Activated CD4-positive, alpha-beta T cell treated with anti-CD3 and anti-CD28 coated beads for 36 hours (primary cell): ENCODE data around the gene C11orf21. TPM values are rescaled to one million over a fixed set of nuclear protein-coding genes. Genes with fewer than 3 reads are reported as not detected.

Source experiments
- ATAC-seq: fragments of 200-7000 bp; cut with Tn5 transposase; one replicate; pipeline ENCODE4 v1.10.0; 2021; ENCODE audit warnings: mild to moderate bottlenecking, moderate library complexity
- CTCF ChIA-PET: fragments of 350-600 bp; sonication (Branson Sonifier 250); formaldehyde crosslinking; loops from one replicate; lab custom pipeline; 2021; ENCODE audit warnings: antibody characterized with exemption; lab: Charles Lee
- POLR2A ChIA-PET: fragments of 350-600 bp; sonication (Branson Sonifier 250); formaldehyde crosslinking; loops from one replicate; lab custom pipeline; 2021; ENCODE audit warnings: antibody characterized with exemption, inconsistent platforms; lab: Charles Lee
- DNase-seq: peaks from one replicate; pipeline ENCODE4 v3.0.0-alpha.2; 2020
- H3K27ac Mint-ChIP-seq: one replicate; pipeline ENCODE4 v1.8.0; 2021; ENCODE audit warnings: mixed read lengths
- H3K27me3 Mint-ChIP-seq: one replicate; pipeline ENCODE4 v1.8.0; 2021; ENCODE audit warnings: mixed read lengths
- H3K36me3 Mint-ChIP-seq: one replicate; pipeline ENCODE4 v1.8.0; 2021; ENCODE audit warnings: low read depth, mixed read lengths
- H3K4me1 Mint-ChIP-seq: one replicate; pipeline ENCODE4 v1.8.0; 2021; ENCODE audit warnings: mixed read lengths
- H3K4me3 Mint-ChIP-seq: one replicate; pipeline ENCODE4 v1.8.0; 2021; ENCODE audit warnings: mild to moderate bottlenecking, moderate library complexity, mixed read lengths
- H3K9me3 Mint-ChIP-seq: one replicate; pipeline ENCODE4 v1.8.0; 2021; ENCODE audit warnings: low read depth, mixed read lengths
- intact Hi-C, 2 experiments: fragments of 100-400 bp; cut with DNase I in 1 of 2; cut with micrococcal nuclease in 1 of 2; formaldehyde crosslinking; loops; one replicate each; pipeline versions ENCODE4 v1.14.2 to v1.15.1; 2022 to 2024; cut with DNase I, micrococcal nuclease
- total RNA-seq, 2 experiments: library from RNA; stranded (reverse); gene quantifications; one replicate each; pipeline ENCODE4 v1.2.3, GENCODE V29; 2021

The C11orf21 gene
- total RNA-seq, 2 experiments from 2014 or later, result 6.7 to 8.3 TPM

GRCh38 chr11:2267851-2268728 is 33.6 kb downstream of the C11orf21 start:
- no peak for DNase-seq
- ATAC-seq, result no peak
- no peaks in the 10 kb centered on the region for H3K9me3 Mint-ChIP-seq
- CTCF ChIA-PET, result interaction anchor here (0.7 to 1.0 kb wide), 2 partner anchors 20 to 37 kb away, joined by 3 to 6 read pairs; no protein-coding TSS in a partner anchor
- H3K27me3 Mint-ChIP-seq, result peaks cover 26% of the 10 kb centered on the region
- H3K4me3 Mint-ChIP-seq, result peak overlapping the region; percentile 27
- intact Hi-C loops, result loop anchor here in 1 of 2 experiments (2.0 to 5.0 kb wide), 3 partner anchors 125 to 723 kb away; partner anchors contain the start of gene LSP1
- H3K27ac Mint-ChIP-seq, result no peak overlapping the region
- POLR2A ChIA-PET, result no interaction called here
- H3K4me1 Mint-ChIP-seq, result peaks cover 22% of the 10 kb centered on the region
- H3K36me3 Mint-ChIP-seq, result no peaks in the 10 kb centered on the region

- intact Hi-C loops, result loop anchor here in 1 of 2 experiments (5.0 kb wide), 1 partner anchor 415 kb away; the partner anchor contains the start of gene LSP1
- Mint-ChIP-seq H3K27me3 (peaks cover 19% of the 10 kb centered on the region), H3K4me1 (peaks cover 22% of the 10 kb centered on the region), H3K4me3 (no peak overlapping the region), H3K36me3 (no peaks in the 10 kb centered on the region), H3K27ac (no peak overlapping the region), H3K9me3 (no peaks in the 10 kb centered on the region)
- CTCF ChIA-PET, result interaction anchor here (0.7 kb wide), 1 partner anchor 21 kb away, joined by 3 read pairs; no protein-coding TSS in a partner anchor
- POLR2A ChIA-PET, result no interaction called here
- ATAC-seq (no peak), DNase-seq (no peak)
Observed at GRCh38 chr11:2267306-2267850, 34.3 kb downstream of the C11orf21 start.

- Mint-ChIP-seq H3K27ac (no peak overlapping the region), H3K4me3 (no peak overlapping the region), H3K9me3 (no peaks in the 10 kb centered on the region), H3K36me3 (no peaks in the 10 kb centered on the region), H3K4me1 (peaks cover 22% of the 10 kb centered on the region), H3K27me3 (peaks cover 16% of the 10 kb centered on the region)
- no peak for DNase-seq
- ChIA-PET CTCF (no interaction called here), POLR2A (no interaction called here)
- intact Hi-C loops, result loop anchor here in 1 of 2 experiments (5.0 kb wide), 1 partner anchor 414 kb away; the partner anchor contains the start of gene LSP1
- ATAC-seq, result no peak
Observed at GRCh38 chr11:2266586-2267305, 35.0 kb downstream of the C11orf21 start.

- no peak for ATAC-seq
Observed at GRCh38 chr11:2265854-2266585, 35.7 kb downstream of the C11orf21 start.

GRCh38 chr11:2265396-2265795 is 36.3 kb downstream of the C11orf21 start:
- intact Hi-C loops, result loop anchor here in 1 of 2 experiments (1.0 to 5.0 kb wide), 2 partner anchors 188 to 413 kb away; partner anchors contain the start of gene LSP1
- peak overlapping the region; percentile 10 for H3K4me3 Mint-ChIP-seq
- H3K9me3 Mint-ChIP-seq, result no peaks in the 10 kb centered on the region
- DNase-seq, result peak; percentile 60
- POLR2A ChIA-PET, result interaction anchor here (0.6 to 0.7 kb wide), 2 partner anchors 50 to 113 kb away, joined by 3 read pairs; no protein-coding TSS in a partner anchor
- CTCF ChIA-PET, result interaction anchor here (0.7 to 0.9 kb wide), 3 partner anchors 113 to 400 kb away, joined by 3 read pairs; no protein-coding TSS in a partner anchor
- H3K27ac Mint-ChIP-seq, result peak overlapping the region; percentile 71
- no peaks in the 10 kb centered on the region for H3K36me3 Mint-ChIP-seq
- peaks cover 22% of the 10 kb centered on the region for H3K4me1 Mint-ChIP-seq
- peaks cover 10% of the 10 kb centered on the region for H3K27me3 Mint-ChIP-seq
- ATAC-seq, result peak; percentile 74

More at GRCh38 chr11:2265854-2266585, 35.7 kb downstream of the C11orf21 start:
- intact Hi-C loops, result loop anchor here in 1 of 2 experiments (1.0 to 5.0 kb wide), 2 partner anchors 189 to 414 kb away; partner anchors contain the start of gene LSP1
- Mint-ChIP-seq H3K9me3 (no peaks in the 10 kb centered on the region), H3K4me1 (peaks cover 22% of the 10 kb centered on the region), H3K27ac (peak overlapping the region; percentile 71), H3K4me3 (peak overlapping the region; percentile 10), H3K27me3 (peaks cover 12% of the 10 kb centered on the region), H3K36me3 (no peaks in the 10 kb centered on the region)
- ChIA-PET CTCF (interaction anchor here (0.7 to 0.9 kb wide), 3 partner anchors 114 to 399 kb away, joined by 3 read pairs; no protein-coding TSS in a partner anchor), POLR2A (interaction anchor here (0.6 to 0.7 kb wide), 2 partner anchors 50 to 112 kb away, joined by 3 read pairs; no protein-coding TSS in a partner anchor)
- no peak for DNase-seq

GRCh38 chr11:2264366-2265053 is 37.2 kb downstream of the C11orf21 start:
- no peaks in the 10 kb centered on the region for H3K9me3 Mint-ChIP-seq
- no peak for ATAC-seq
- H3K4me3 Mint-ChIP-seq, result no peak overlapping the region
- intact Hi-C loops, result loop anchor here in 1 of 2 experiments (1.0 to 5.0 kb wide), 2 partner anchors 187 to 412 kb away; partner anchors contain the start of gene LSP1
- no peak overlapping the region for H3K27ac Mint-ChIP-seq
- peaks cover 9% of the 10 kb centered on the region for H3K27me3 Mint-ChIP-seq
- POLR2A ChIA-PET, result no interaction called here
- CTCF ChIA-PET, result no interaction called here
- no peak for DNase-seq
- no peaks in the 10 kb centered on the region for H3K36me3 Mint-ChIP-seq
- peaks cover 22% of the 10 kb centered on the region for H3K4me1 Mint-ChIP-seq

GRCh38 chr11:2263724-2264360 is 37.9 kb downstream of the C11orf21 start:
- CTCF ChIA-PET, result interaction anchor here (0.7 kb wide), 1 partner anchor 45 kb away, joined by 3 read pairs; no protein-coding TSS in a partner anchor
- ATAC-seq (no peak), DNase-seq (no peak)
- intact Hi-C loops, result no loop called here
- Mint-ChIP-seq H3K27me3 (peaks cover 9% of the 10 kb centered on the region), H3K9me3 (no peaks in the 10 kb centered on the region), H3K27ac (no peak overlapping the region), H3K4me3 (no peak overlapping the region), H3K4me1 (peaks cover 22% of the 10 kb centered on the region), H3K36me3 (no peaks in the 10 kb centered on the region)
- POLR2A ChIA-PET, result no interaction called here

GRCh38 chr11:2263071-2263565 is 38.6 kb downstream of the C11orf21 start:
- ChIA-PET POLR2A (no interaction called here), CTCF (interaction anchor here (0.7 kb wide), 1 partner anchor 45 kb away, joined by 3 read pairs; no protein-coding TSS in a partner anchor)
- Mint-ChIP-seq H3K36me3 (no peaks in the 10 kb centered on the region), H3K27ac (no peak overlapping the region), H3K4me1 (peaks cover 17% of the 10 kb centered on the region), H3K9me3 (no peaks in the 10 kb centered on the region), H3K27me3 (peaks cover 5% of the 10 kb centered on the region), H3K4me3 (no peak overlapping the region)
- intact Hi-C loops, result no loop called here
- ATAC-seq (no peak), DNase-seq (no peak)

- CTCF ChIA-PET, result no interaction called here
- POLR2A ChIA-PET, result no interaction called here
- Mint-ChIP-seq H3K9me3 (no peaks in the 10 kb centered on the region), H3K27ac (no peak overlapping the region), H3K4me1 (peaks cover 16% of the 10 kb centered on the region), H3K27me3 (peaks cover 2% of the 10 kb centered on the region), H3K4me3 (no peak overlapping the region), H3K36me3 (no peaks in the 10 kb centered on the region)
- DNase-seq (no peak), ATAC-seq (no peak)
- intact Hi-C loops, result no loop called here
Observed at GRCh38 chr11:2262301-2263070, 39.2 kb downstream of the C11orf21 start.
